Spleen (tissue), 11 donors: ENCODE data around the gene HSD17B13. TPM values are rescaled to one million over a fixed set of nuclear protein-coding genes. Genes with fewer than 3 reads are reported as not detected.

Experiments
- DNase-seq: peaks from one replicate; pipeline ENCODE4 v3.0.0-alpha.2; 2020
- H3K27ac ChIP-seq, 8 donors: fragments of 200-600 bp; sonication (generic) in 7 of 8; 1 replicate in 4 of 8; 2 replicates in 4 of 8; pipeline versions ENCODE4 v1.5.0 to v1.8.0; 2016 to 2021; ENCODE audit warnings: inconsistent platforms in 4 of 8, mild to moderate bottlenecking in 4 of 8, moderate library complexity in 1 of 8
- H3K27me3 ChIP-seq, 7 donors: fragments of 200-600 bp; sonication (generic) in 6 of 7; replicated peaks in 1 of 7; 1 replicate in 4 of 7; 2 replicates in 3 of 7; pipeline versions ENCODE4 v1.5.0 to v1.8.0; 2016 to 2021; ENCODE audit warnings: inconsistent platforms in 3 of 7, mild to moderate bottlenecking in 1 of 7
- H3K36me3 ChIP-seq, 6 donors: fragments of 200-600 bp; sonication (generic) in 5 of 6; 1 replicate in 4 of 6; 2 replicates in 2 of 6; pipeline versions ENCODE4 v1.5.0 to v1.8.0; 2016 to 2021; ENCODE audit warnings: inconsistent platforms in 2 of 6
- H3K4me1 ChIP-seq, 6 donors: fragments of 200-600 bp; sonication (generic) in 5 of 6; 1 replicate in 3 of 6; 2 replicates in 3 of 6; pipeline versions ENCODE4 v1.5.0 to v1.8.0; 2016 to 2021; ENCODE audit warnings: inconsistent platforms in 3 of 6
- H3K4me3 ChIP-seq, 8 donors: fragments of 200-600 bp; sonication (generic) in 7 of 8; 1 replicate in 4 of 8; 2 replicates in 4 of 8; pipeline versions ENCODE4 v1.5.0 to v1.8.0; 2016 to 2021; ENCODE audit warnings: inconsistent platforms in 4 of 8, mild to moderate bottlenecking in 4 of 8, moderate library complexity in 2 of 8
- H3K9me3 ChIP-seq, 8 donors: fragments of 200-600 bp; sonication (generic) in 7 of 8; 1 replicate in 4 of 8; 2 replicates in 4 of 8; pipeline versions ENCODE4 v1.5.0 to v1.8.0; 2016 to 2021; ENCODE audit warnings: inconsistent platforms in 4 of 8
- POLR2A ChIP-seq, 3 donors: fragments of 450-650 bp; IDR thresholded peaks; one replicate each; pipeline ENCODE4 v1.5.1; 2017; ENCODE audit warnings: antibody characterized with exemption in 3 of 3, mild to moderate bottlenecking in 1 of 3
- POLR2AphosphoS5 ChIP-seq, 3 donors: sonication (generic); formaldehyde crosslinking; IDR thresholded peaks; one replicate each; pipeline ENCODE4 v1.5.1; 2017; ENCODE audit warnings: antibody characterized with exemption in 3 of 3
- WGBS, 5 donors: extraction: QIAGEN DNeasy Blood & Tissue Kit in 3 of 5; methylation state at CpG; one replicate each; pipeline versions ENCODE4 v1.1.5 to v1.1.7; 2013 to 2018; 5-methylcytosine and 5-hydroxymethylcytosine counted together
- intact Hi-C: fragments of 100-400 bp; cut with DNase I; formaldehyde crosslinking; loops from one replicate; pipeline ENCODE4 v1.15.0; 2023; ENCODE audit warnings: low total_unique reads
- polyA plus RNA-seq, 3 donors: library from polyadenylated mRNA; stranded (reverse); fragments of 200-250 nt; gene quantifications; one replicate each; pipeline ENCODE4 v1.2.1, GENCODE V29; 2013
- total RNA-seq, 7 donors: library from RNA; depleted of rRNA in 3 of 7; stranded (reverse); fragments of >200 nt in 3 of 7; fragmentation: NEBNext Ultra II Directional in 4 of 7; extraction: Animal tissue kit (Norgen Biotek cat#: 25700) in 4 of 7; gene quantifications; one replicate each; pipeline versions ENCODE4 v1.1.0 to v1.2.1, GENCODE V29; 2016 to 2021
- TF ChIP-seq, protein P1 (sequence below), 11 experiments: fragments of 200-600 bp in 7 of 11; fragments of 450-650 bp in 4 of 11; sonication (generic) in 4 of 11; IDR thresholded peaks in 8 of 11; conservative IDR thresholded peaks in 3 of 11; 1 replicate in 7 of 11; 2 replicates in 4 of 11; pipeline versions ENCODE4 v1.4.0 to v1.8.0; 2016 to 2021; ENCODE audit warnings: antibody characterized with exemption in 11 of 11, inconsistent platforms in 4 of 11, mild to moderate bottlenecking in 1 of 11
- donor health status: healthy with polysubstance abuse.
- donor health status: DM: no; HTN: no; CAD: no; lungs with moderate emphysema.
- donor health status: DM: no; HTN: no; CAD: no.
- donor health status: Bipolar disorder and iron deficiency.
- donor health status: healthy.
- donor health status: DM: no; HTN: no; CAD: no.
- donor health status: DM: yes; HTN: yes; CAD: no.

The HSD17B13 gene
- total and polyA plus RNA-seq, 10 donors = 0.09 to 1.2 (median 0.40) TPM

DNA sequence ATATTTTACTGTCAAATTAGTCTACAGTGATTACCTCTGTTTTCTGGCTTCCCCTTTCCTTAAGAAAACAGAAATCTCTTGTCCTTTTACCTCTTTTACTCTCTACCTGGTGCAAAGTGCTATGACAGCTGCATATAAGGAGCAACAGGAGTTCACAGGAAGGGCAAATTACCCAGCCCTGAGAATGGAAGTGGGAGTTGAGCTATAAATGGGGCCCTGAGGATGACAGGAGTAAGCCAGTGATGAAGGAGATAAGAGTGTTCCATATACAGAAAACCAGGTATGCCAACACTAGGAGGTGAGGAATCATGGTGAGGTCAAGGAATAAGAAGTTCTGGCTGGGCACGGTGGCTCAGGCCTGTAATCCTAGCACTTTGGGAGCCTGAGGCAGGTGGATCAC, 4.5 kb upstream of the HSD17B13 start:
- TF ChIP-seq POLR2A (IDR thresholded peaks at IDR 0.05) (no peak), POLR2AphosphoS5 (IDR thresholded peaks at IDR 0.05) (no peak)
- TF ChIP-seq, protein P1, sequence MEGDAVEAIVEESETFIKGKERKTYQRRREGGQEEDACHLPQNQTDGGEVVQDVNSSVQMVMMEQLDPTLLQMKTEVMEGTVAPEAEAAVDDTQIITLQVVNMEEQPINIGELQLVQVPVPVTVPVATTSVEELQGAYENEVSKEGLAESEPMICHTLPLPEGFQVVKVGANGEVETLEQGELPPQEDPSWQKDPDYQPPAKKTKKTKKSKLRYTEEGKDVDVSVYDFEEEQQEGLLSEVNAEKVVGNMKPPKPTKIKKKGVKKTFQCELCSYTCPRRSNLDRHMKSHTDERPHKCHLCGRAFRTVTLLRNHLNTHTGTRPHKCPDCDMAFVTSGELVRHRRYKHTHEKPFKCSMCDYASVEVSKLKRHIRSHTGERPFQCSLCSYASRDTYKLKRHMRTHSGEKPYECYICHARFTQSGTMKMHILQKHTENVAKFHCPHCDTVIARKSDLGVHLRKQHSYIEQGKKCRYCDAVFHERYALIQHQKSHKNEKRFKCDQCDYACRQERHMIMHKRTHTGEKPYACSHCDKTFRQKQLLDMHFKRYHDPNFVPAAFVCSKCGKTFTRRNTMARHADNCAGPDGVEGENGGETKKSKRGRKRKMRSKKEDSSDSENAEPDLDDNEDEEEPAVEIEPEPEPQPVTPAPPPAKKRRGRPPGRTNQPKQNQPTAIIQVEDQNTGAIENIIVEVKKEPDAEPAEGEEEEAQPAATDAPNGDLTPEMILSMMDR (IDR thresholded peaks at IDR 0.05 in 8 of 11, conservative IDR thresholded peaks at IDR 0.05 in 3 of 11) = no peak
- H3K36me3 ChIP-seq = no peaks in the 10 kb centered on the region

DNA sequence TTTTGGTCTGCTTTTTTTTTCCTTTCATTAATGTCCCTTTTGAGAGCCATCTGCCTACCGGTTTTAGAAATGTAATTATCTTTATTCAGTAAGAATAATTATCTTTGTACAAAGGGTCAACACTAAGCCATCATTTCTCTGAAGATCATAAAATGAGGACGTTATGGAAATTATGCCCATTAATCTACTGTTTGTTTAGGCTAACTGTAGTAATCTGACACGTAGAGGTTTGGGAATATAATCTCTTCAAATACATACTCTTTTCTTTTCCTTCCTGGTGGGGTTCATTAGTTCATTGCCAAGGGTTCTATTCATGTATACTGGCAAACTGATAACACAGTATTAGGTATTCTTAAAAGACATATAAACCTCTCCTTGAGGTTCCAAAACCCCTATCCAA, 3.8 kb upstream of the HSD17B13 start:
- intact Hi-C loops = no loop called here
- Histone ChIP-seq H3K9me3 (peaks cover 0 to 29% (median 25%) of the 10 kb centered on the region in 8 donors), H3K36me3 (no peaks in the 10 kb centered on the region), H3K27ac (no peak overlapping the region), H3K4me3 (no peak overlapping the region), H3K4me1 (no peaks in the 10 kb centered on the region), H3K27me3 (no peaks in the 10 kb centered on the region)
- 74 to 86% (median 79%) methylated on average over 3 of the region's 3 CpGs for WGBS, 5 donors
- no peak for DNase-seq
- no peak for TF ChIP-seq POLR2AphosphoS5 (IDR thresholded peaks at IDR 0.05)
- TF ChIP-seq, protein P1 (IDR thresholded peaks at IDR 0.05 in 8 of 11, conservative IDR thresholded peaks at IDR 0.05 in 3 of 11) = no peak
- no peak for TF ChIP-seq POLR2A (IDR thresholded peaks at IDR 0.05)

More for the DNA sequence above, 4.5 kb upstream of the HSD17B13 start:
- H3K4me1 ChIP-seq = no peaks in the 10 kb centered on the region
- DNase-seq = no peak
- H3K9me3 ChIP-seq = peaks cover 0 to 36% (median 32%) of the 10 kb centered on the region in 8 donors
- intact Hi-C loops = no loop called here
- H3K27me3 ChIP-seq = no peaks in the 10 kb centered on the region
- 95 to 100% (median 100%) methylated on average over 1 of the region's 1 CpG for WGBS, 5 donors
- H3K27ac ChIP-seq = no peak overlapping the region
- no peak overlapping the region for H3K4me3 ChIP-seq

DNA sequence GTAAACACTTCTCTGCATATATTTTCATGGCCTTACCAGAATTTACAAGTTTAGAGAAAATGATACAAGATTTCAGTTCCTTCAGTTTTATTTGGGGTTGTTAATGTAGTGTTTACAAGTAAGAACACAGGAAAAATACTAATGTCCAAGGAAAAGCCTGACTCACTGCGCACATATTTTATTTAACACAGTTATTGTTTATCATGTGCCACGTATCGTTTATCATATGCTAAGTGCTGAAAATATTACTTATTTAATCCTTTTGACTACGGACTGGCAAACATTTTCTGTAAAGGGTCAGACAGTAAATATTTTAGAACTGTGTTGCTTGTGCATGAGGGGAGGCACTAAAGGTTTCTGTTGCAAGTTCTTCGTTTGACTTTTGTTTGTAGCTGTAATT, 794 bp downstream of the HSD17B13 start:
- H3K9me3 ChIP-seq = no peaks in the 10 kb centered on the region
- no peak overlapping the region for H3K4me3 ChIP-seq
- no peaks in the 10 kb centered on the region for H3K36me3 ChIP-seq
- no peaks in the 10 kb centered on the region for H3K4me1 ChIP-seq
- 68 to 95% (median 91%) methylated on average over 5 of the region's 5 CpGs for WGBS, 5 donors
- TF ChIP-seq, protein P1 (IDR thresholded peaks at IDR 0.05 in 8 of 11, conservative IDR thresholded peaks at IDR 0.05 in 3 of 11) = no peak
- no peak for TF ChIP-seq POLR2AphosphoS5 (IDR thresholded peaks at IDR 0.05)
- TF ChIP-seq POLR2A (IDR thresholded peaks at IDR 0.05) = no peak
- H3K27me3 ChIP-seq = no peaks in the 10 kb centered on the region
- no peak for DNase-seq
- intact Hi-C loops = no loop called here
- no peak overlapping the region for H3K27ac ChIP-seq

DNA sequence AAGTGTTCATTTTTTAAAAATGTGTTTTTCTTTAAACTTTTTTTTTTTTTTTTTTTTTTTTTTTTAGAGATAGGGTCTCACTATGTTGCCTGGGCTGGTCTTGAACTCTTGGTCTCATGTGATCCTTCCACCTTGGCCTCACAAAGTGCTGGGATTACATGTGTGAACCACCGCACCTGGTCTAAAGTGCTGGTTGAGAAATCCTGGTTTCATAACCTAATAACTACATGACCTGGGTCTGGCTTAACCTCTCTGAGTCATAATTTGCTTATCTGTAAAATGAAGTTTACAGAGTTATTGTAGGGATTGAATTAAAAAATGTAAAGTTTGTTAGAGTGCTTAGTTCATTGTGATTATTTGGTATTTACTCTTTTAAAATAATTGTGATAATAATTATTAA, 5.2 kb downstream of the HSD17B13 start:
- H3K36me3 ChIP-seq = no peaks in the 10 kb centered on the region
- no peak overlapping the region for H3K4me3 ChIP-seq
- H3K4me1 ChIP-seq = no peaks in the 10 kb centered on the region
- H3K27ac ChIP-seq = no peak overlapping the region
- no peak for DNase-seq
- 51 to 93% (median 77%) methylated on average over 1 of the region's 1 CpG for whole genome bisulfite sequencing, 5 donors
- no peak for TF ChIP-seq POLR2A (IDR thresholded peaks at IDR 0.05)
- no peak for TF ChIP-seq POLR2AphosphoS5 (IDR thresholded peaks at IDR 0.05)
- TF ChIP-seq, protein P1 (IDR thresholded peaks at IDR 0.05 in 8 of 11, conservative IDR thresholded peaks at IDR 0.05 in 3 of 11) = no peak
- no peaks in the 10 kb centered on the region for H3K9me3 ChIP-seq
- H3K27me3 ChIP-seq = no peaks in the 10 kb centered on the region
- intact Hi-C loops = no loop called here
